NCI-H187 treated with DMSO at 0.1 percent for 48 hours (cell line): Measurements from ENCODE around the gene TCTN3.
"Not testable (repeated sequence)": the region's sequence is repeated elsewhere in the genome, so short reads cannot be mapped to it uniquely, and the experiment has no call there.

Experiments
- DNase-seq: peaks from one replicate; lab custom pipeline; 2025; lab: John Stamatoyannopoulos, UW

TCTN3 gene

DNA sequence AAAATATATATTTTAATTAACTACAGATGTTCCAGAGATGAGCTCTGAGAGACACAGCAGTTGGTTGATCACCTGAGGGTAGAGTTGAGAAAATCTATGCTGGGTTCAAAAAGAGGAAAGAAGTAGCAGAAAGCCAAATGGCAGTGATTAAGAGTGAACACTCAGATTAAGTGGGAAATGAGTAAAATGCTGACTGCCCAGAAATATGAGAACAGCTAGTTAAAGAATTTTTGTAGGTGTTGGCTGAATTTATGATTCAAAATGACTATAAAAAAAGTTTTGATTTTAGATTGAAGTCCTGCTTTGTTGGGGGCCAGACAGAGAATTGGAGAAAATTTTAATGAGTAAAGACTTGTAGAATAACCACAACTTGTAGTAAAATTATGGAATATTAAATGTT is 9.8 kb downstream of the TCTN3 start:
- DNase-seq = no peak

DNA sequence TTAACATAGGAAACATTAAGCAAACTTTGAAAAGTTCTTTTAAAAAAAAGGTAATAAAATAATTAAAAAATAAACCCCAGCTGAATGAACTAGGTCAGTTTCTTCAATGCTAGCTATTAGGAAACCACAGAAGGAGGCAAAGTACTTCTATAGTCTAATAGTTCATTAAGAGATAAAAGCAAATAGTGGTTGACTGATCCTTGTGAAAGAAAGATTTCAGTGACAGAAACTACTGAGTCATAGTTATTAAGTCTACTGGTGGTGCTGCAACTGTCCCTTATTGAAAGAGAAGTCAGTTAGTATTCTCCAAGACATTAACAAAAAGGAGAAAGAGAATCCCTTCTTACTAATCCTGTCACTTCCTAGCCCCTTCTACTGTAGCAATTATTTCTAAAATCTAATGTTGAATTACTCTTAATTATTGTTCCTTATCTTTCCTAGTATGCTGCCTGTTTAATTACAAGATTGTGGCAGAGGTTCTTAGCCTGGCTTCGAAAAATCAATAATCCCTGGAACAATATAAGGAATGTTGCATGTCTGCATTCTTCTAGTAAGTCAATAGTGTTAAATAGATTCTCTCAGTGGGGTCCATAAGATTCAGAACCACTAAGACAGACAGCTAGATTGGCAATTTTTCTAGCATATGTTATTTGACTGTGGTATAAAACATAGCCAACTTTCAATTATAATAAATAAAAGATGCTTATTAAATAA is 18.2 kb downstream of the TCTN3 start:
- no peak for DNase-seq

DNA sequence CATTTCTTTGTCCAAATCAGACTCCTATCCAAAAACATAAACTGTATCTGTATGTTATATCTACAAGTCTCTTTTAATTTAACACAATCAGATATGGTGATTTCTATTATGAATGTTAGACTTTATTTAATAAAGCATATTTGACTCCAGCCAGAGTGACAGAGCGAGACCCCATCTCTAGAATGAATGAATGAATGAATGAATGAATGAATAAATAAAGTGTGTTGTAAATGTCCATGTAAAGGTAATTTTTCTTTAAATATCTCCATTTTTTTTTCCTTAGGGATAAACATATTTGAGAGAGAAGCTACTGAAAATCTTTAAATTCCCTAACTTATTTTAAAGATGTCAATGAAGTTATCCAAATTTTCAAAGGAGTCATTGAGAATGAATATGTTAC is 19.1 kb downstream of the TCTN3 start:
- DNase-seq = no peak

- DNase-seq = not testable (repeated sequence)
These were observed 21.1 kb downstream of the TCTN3 start for GRCh38 chr10:95672641-95673040.

- no peak for DNase-seq
These were observed 29.2 kb downstream of the TCTN3 start for GRCh38 chr10:95664543-95664942.

DNA sequence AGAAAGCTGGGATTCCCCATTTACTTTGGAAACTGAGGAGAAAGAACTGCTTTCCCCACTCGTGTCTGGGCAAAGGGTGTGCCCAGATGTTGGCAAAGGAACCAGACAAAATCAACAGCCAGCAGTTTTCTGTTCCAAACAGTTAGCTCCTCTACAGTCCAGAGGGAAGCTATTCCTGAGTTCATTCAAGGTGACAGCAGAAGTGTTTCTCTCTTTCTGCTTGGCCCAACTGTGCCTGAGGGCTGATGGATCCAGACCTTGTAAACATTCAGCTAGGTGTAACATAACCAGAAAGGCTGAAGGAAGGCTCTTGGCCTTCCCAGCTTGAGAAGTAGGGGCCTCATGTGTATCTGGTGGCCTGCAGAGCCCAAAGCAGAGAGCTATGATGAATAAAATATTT is 30.2 kb downstream of the TCTN3 start:
- DNase-seq = no peak

GRCh38 chr10:95661818-95662217 is 31.9 kb downstream of the TCTN3 start:
- DNase-seq = no peak

GRCh38 chr10:95660283-95660682 is 33.4 kb downstream of the TCTN3 start:
- DNase-seq = no peak

GRCh38 chr10:95657250-95657649 is 36.5 kb downstream of the TCTN3 start:
- DNase-seq = no peak

GRCh38 chr10:95656291-95657164 is 37.2 kb downstream of the TCTN3 start, which contains the start of gene ALDH18A1:
Gene ALDH18A1 (minus strand): TSS chr10:95656711. CDS start chr10:95653377, 3,334 bp downstream.
- no peak for DNase-seq

GRCh38 chr10:95655571-95656290 is 38.0 kb downstream of the TCTN3 start:
- no peak for DNase-seq

- DNase-seq = no peak
These were observed 39.8 kb downstream of the TCTN3 start for GRCh38 chr10:95653895-95654294.

- DNase-seq = no peak
These were observed 42.2 kb downstream of the TCTN3 start for GRCh38 chr10:95651346-95652060.

DNA sequence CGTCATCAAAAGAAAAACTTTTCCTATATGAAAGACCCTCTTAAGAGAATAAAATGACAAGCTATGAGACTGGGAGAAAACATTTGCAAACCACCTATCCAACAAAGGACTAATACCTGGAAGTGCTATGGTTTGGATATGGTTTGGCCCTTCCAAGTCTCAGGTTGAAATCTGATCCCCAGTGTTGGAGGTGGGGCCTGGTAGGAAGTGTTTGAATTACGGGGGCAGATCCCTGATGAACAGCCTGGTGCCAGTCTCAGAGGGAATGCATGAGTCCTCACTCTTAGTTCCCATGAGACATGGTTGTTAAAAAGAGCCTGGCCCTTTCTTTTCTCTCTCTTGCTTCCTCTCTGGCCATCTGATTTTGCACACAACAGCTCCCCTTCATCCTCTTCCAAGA is 43.5 kb downstream of the TCTN3 start:
- DNase-seq = no peak

GRCh38 chr10:95648138-95648537 is 45.6 kb downstream of the TCTN3 start:
- no peak for DNase-seq

DNA sequence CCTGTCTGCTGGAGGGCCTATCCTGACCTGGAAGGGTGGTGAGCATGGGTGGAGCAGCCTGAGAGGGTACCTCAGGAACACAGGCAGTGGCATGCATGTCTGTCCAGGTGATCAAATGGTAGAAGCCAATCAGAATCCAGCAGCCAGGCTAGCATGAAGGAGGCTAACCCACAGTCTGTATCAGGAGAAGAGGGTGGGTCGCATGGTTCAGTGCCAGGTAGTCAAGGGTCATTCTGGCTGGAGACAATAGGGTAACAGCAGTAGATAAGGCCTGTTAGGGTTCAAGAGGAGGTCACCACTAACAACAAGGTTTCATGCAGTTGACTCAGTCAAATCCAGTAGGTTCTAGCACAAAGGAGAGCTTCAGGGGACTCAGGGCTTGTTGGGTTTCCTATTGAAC is 47.6 kb downstream of the TCTN3 start:
- no peak for DNase-seq

- no peak for DNase-seq
These were observed 48.8 kb downstream of the TCTN3 start for GRCh38 chr10:95644901-95645300.

- no peak for DNase-seq
These were observed 52.8 kb downstream of the TCTN3 start for GRCh38 chr10:95640891-95641315.

- no peak for DNase-seq
These were observed 55.8 kb downstream of the TCTN3 start for GRCh38 chr10:95637911-95638310.

- no peak for DNase-seq
These were observed 56.6 kb downstream of the TCTN3 start for GRCh38 chr10:95637140-95637539.

GRCh38 chr10:95635319-95635733 is 58.4 kb downstream of the TCTN3 start:
- DNase-seq = no peak

DNA sequence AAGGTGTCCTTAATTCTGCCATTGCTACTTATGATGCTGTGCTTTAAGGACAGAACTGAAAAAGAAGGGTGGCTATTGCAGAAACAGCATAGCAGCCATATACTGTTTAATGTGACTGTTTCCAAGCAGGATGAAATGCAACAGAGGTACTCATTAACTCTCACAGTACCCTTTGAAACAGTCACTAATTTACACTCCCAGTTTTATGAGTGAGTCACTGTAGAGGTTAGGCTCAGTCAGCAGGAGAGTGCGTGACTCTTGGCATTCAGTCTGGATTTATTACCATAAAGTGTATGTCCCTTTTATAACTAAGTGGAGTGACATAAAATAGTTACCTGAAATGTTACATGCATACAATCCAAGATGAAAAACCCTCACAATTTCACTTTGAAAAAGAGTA is 64.9 kb downstream of the TCTN3 start:
- DNase-seq = no peak
